ENCODE data around the gene FBXW2. TPM values are rescaled to one million over a fixed set of nuclear protein-coding genes. Genes with fewer than 3 reads are reported as not detected.

FBXW2 gene
- total and polyA plus RNA-seq, 10 of the 15 experiments (the other 5 are each of a cell fraction or from before 2014, with no cell fraction given), result 2.9 to 56.9 (median 39.1) TPM

GRCh38 chr9:120783602-120784047, 9.6 kb downstream of the FBXW2 start:
- no TSS peak for BruUV-seq (replicated peaks)
- DNase-seq (ENCODE audit: low read depth, low spot score) (no peak), FAIRE-seq (no peak), ATAC-seq (no peak; the same call in 2 of the 3 replicates)
- SMC1A ChIA-PET (ENCODE audit: uncharacterized antibody, unreplicated experiment), result no interaction called here
- POLR2A ChIA-PET, result interaction anchor here (1.1 kb wide), 1 partner anchor 14 kb away, joined by 5 read pairs; no protein-coding TSS in a partner anchor
- H3K27ac ChIP-seq (ENCODE audit: control insufficient read depth, insufficient read depth), result no peak overlapping the region
- no peaks in the 10 kb centered on the region for H3K4me1 ChIP-seq (ENCODE audit: control insufficient read depth, insufficient read depth, low read length)
- RAD21 ChIA-PET (ENCODE audit: unreplicated experiment), result interaction anchor here (0.7 kb wide), 1 partner anchor 31 kb away, joined by 3 read pairs; no protein-coding TSS in a partner anchor
- intact Hi-C loops (cut with micrococcal nuclease; ENCODE audit: unreplicated experiment), result no loop called here
- H3K4me3 ChIP-seq, result no peak overlapping the region
- H3K9ac ChIP-seq (ENCODE audit: control insufficient read depth, insufficient read depth, low read length), result no peak overlapping the region
- H2AFZ ChIP-seq (ENCODE audit: control insufficient read depth, low read depth, low read length), result no peak overlapping the region
- no peaks in the 10 kb centered on the region; the same call in 2 of the 3 replicates for H3K9me3 ChIP-seq (replicated peaks; ENCODE audit: control insufficient read depth, insufficient read depth, low read length)
- CTCF ChIA-PET, result interaction anchor here (1.2 kb wide), 1 partner anchor 27 kb away, joined by 4 read pairs; no protein-coding TSS in a partner anchor
- H3K4me2 ChIP-seq (ENCODE audit: control insufficient read depth, insufficient read depth), result no peak overlapping the region
- TF ChIP-seq BCL11A (IDR thresholded peaks at IDR 0.05; ENCODE audit: low read depth, low read length), result no peak
- TF ChIP-seq PKNOX1 (IDR thresholded peaks at IDR 0.05), result no peak
- no peak for TF ChIP-seq RFX5 (IDR thresholded peaks at IDR 0.05; ENCODE audit: low read depth, low read length)
- no peak for TF ChIP-seq ATF7 (IDR thresholded peaks at IDR 0.05; ENCODE audit: low read depth)
- TF ChIP-seq HDGF (IDR thresholded peaks at IDR 0.05), result no peak
- no peak for TF ChIP-seq SIN3A (IDR thresholded peaks at IDR 0.05; ENCODE audit: low read depth, low read length)
- no peak for TF ChIP-seq ZZZ3 (IDR thresholded peaks at IDR 0.05; ENCODE audit: control insufficient read depth, insufficient read length, low read depth)
- 67% methylated on average over 2 of the region's 2 CpGs for WGBS (ENCODE audit: insufficient coverage, insufficient replicate concordance, low lambda C conversion rate, missing lambda C conversion rate)
- peaks cover 20% of the 10 kb centered on the region for H3K79me2 ChIP-seq (ENCODE audit: control insufficient read depth, insufficient read depth, low read length)
- in situ Hi-C loops (cut with MboI), result no loop called here
- no peaks in the 10 kb centered on the region for H4K20me1 ChIP-seq (ENCODE audit: control insufficient read depth, insufficient read depth)
- peaks cover 0 to 10% of the 10 kb centered on the region in 2 experiments; a peak in 3 of 4 replicates for H3K36me3 ChIP-seq (ENCODE audit: control insufficient read depth in 2 of 2, insufficient read depth in 2 of 2, low read length in 1 of 2)
- H3K27me3 ChIP-seq (replicated peaks in 1 of 2; ENCODE audit: control insufficient read depth in 2 of 2, insufficient read depth in 2 of 2, low read length in 1 of 2), result no peaks in the 10 kb centered on the region

- ChIA-PET RAD21 (ENCODE audit: unreplicated experiment) (no interaction called here), SMC1A (ENCODE audit: uncharacterized antibody, unreplicated experiment) (interaction anchor here (1.3 kb wide), 1 partner anchor 18 kb away, joined by 3 read pairs; no protein-coding TSS in a partner anchor), POLR2A (no interaction called here), CTCF (no interaction called here)
- Histone ChIP-seq H3K4me1 (ENCODE audit: control insufficient read depth, insufficient read depth, low read length) (no peaks in the 10 kb centered on the region), H3K79me2 (ENCODE audit: control insufficient read depth, insufficient read depth, low read length) (peaks cover 7% of the 10 kb centered on the region), H3K9ac (ENCODE audit: control insufficient read depth, insufficient read depth, low read length) (no peak overlapping the region), H4K20me1 (ENCODE audit: control insufficient read depth, insufficient read depth) (no peaks in the 10 kb centered on the region), H3K36me3 (ENCODE audit: control insufficient read depth in 2 of 2, insufficient read depth in 2 of 2, low read length in 1 of 2) (peaks cover 1 to 23% of the 10 kb centered on the region in 2 experiments), H2AFZ (ENCODE audit: control insufficient read depth, low read depth, low read length) (no peak overlapping the region), H3K9me3 (replicated peaks; ENCODE audit: control insufficient read depth, insufficient read depth, low read length) (no peaks in the 10 kb centered on the region; the same call in 2 of the 3 replicates), H3K4me3 (no peak overlapping the region), H3K27ac (ENCODE audit: control insufficient read depth, insufficient read depth) (no peak overlapping the region), H3K4me2 (ENCODE audit: control insufficient read depth, insufficient read depth) (no peak overlapping the region), H3K27me3 (replicated peaks in 1 of 2; ENCODE audit: control insufficient read depth in 2 of 2, insufficient read depth in 2 of 2, low read length in 1 of 2) (no peaks in the 10 kb centered on the region)
- intact Hi-C loops (cut with micrococcal nuclease; ENCODE audit: unreplicated experiment), result no loop called here
- no TSS peak for BruUV-seq (replicated peaks)
- in situ Hi-C loops (cut with MboI), result no loop called here
- ATAC-seq (no peak), DNase-seq (ENCODE audit: low read depth, low spot score) (no peak), FAIRE-seq (no peak)
- WGBS (ENCODE audit: insufficient coverage, insufficient replicate concordance, low lambda C conversion rate, missing lambda C conversion rate), result 95% methylated on average over 2 of the region's 2 CpGs
- TF ChIP-seq ZNF207 (IDR thresholded peaks at IDR 0.05; ENCODE audit: borderline replicate concordance), result no peak
- no peak for TF ChIP-seq TCF3 (IDR thresholded peaks at IDR 0.05; ENCODE audit: borderline replicate concordance, insufficient read depth, low read depth, low read length)
- TF ChIP-seq BHLHE40 (IDR thresholded peaks at IDR 0.05; ENCODE audit: borderline replicate concordance in 1 of 2, low read depth in 2 of 2, low read length in 1 of 2), result no peak
- no peak for TF ChIP-seq SMAD1 (IDR thresholded peaks at IDR 0.05; ENCODE audit: low read depth, partially characterized antibody)
- TF ChIP-seq ZNF592 (IDR thresholded peaks at IDR 0.05), result no peak
- TF ChIP-seq RB1 (IDR thresholded peaks at IDR 0.05; ENCODE audit: borderline replicate concordance), result no peak
Measured at GRCh38 chr9:120781236-120781635, 12.0 kb downstream of the FBXW2 start.

Measured in GM12878 (cell line).